IMR-90 (cell line): ENCODE results near the gene SCN4A. TPM values are rescaled to one million over a fixed set of nuclear protein-coding genes. Genes with fewer than 3 reads are reported as not detected.

Experiments used
- ATAC-seq: fragments of 200-7000 bp; cut with Tn5 transposase; 2 replicates; pipeline ENCODE4 v1.9.1; 2020; ENCODE audit warnings: low read depth, mild to moderate bottlenecking, moderate library complexity
- BruUV-seq: library from RNA; stranded (reverse); fragments of 400-500 nt; replicated peaks from 2 replicates; lab custom pipeline; 2021; lab: Mats Ljungman, UMichigan
- CTCF ChIA-PET: fragments of 300-600 bp; formaldehyde crosslinking; extraction: SDS; loops from one replicate; lab custom pipeline; 2021; ENCODE audit warnings: antibody characterized with exemption; lab: Yijun Ruan, JAX
- POLR2A ChIA-PET: fragments of 300-600 bp; sonication (Branson Sonifier 250); formaldehyde crosslinking; loops from one replicate; lab custom pipeline; 2022; ENCODE audit warnings: antibody characterized with exemption; ENCODE audit not compliant: unreplicated experiment; lab: Charles Lee
- DNase-seq: peaks from one replicate; pipeline ENCODE4 v3.0.0; 2013
- H2AFZ ChIP-seq: replicated peaks from 2 replicates; pipeline ENCODE3; 2013; ENCODE audit warnings: low read length, mild to moderate bottlenecking; ENCODE audit not compliant: poor library complexity
- H2AK5ac ChIP-seq: 2 replicates; pipeline ENCODE4 v1.6.1; 2013; ENCODE audit warnings: low read depth, low read length, inconsistent platforms
- H2AK9ac ChIP-seq: replicated peaks from 2 replicates; pipeline ENCODE3; 2013; ENCODE audit warnings: mild to moderate bottlenecking, low read depth, low read length, moderate library complexity; ENCODE audit not compliant: poor library complexity
- H2BK120ac ChIP-seq: 2 replicates; pipeline ENCODE4 v1.6.1; 2013; ENCODE audit warnings: low read depth, low read length, inconsistent platforms
- H2BK15ac ChIP-seq: 3 replicates; pipeline ENCODE4 v1.6.1; 2013; ENCODE audit warnings: low read depth, low read length, inconsistent platforms
- H2BK20ac ChIP-seq: 2 replicates; pipeline ENCODE4 v1.6.1; 2013; ENCODE audit warnings: low read depth, mild to moderate bottlenecking, inconsistent platforms, low read length, moderate library complexity
- H2BK5ac ChIP-seq: 2 replicates; pipeline ENCODE4 v1.6.1; 2013; ENCODE audit warnings: mild to moderate bottlenecking, low read depth, low read length, inconsistent platforms; ENCODE audit not compliant: poor library complexity, severe bottlenecking
- H3K14ac ChIP-seq: replicated peaks from 2 replicates; pipeline ENCODE4 v1.6.1; 2013; ENCODE audit warnings: low read depth, low read length, inconsistent platforms
- H3K18ac ChIP-seq: 2 replicates; pipeline ENCODE4 v1.6.1; 2013; ENCODE audit warnings: low read depth, low read length, control low read depth
- H3K23ac ChIP-seq: 2 replicates; pipeline ENCODE4 v1.6.1; 2013; ENCODE audit warnings: low read depth, low read length, inconsistent platforms
- H3K27ac ChIP-seq: 2 replicates; pipeline ENCODE4 v1.5.1; 2013; ENCODE audit warnings: mild to moderate bottlenecking, control low read depth, low read length; ENCODE audit not compliant: insufficient read depth
- H3K27me3 ChIP-seq: 2 replicates; pipeline ENCODE4 v1.6.1; 2013; ENCODE audit warnings: low read length; ENCODE audit not compliant: control insufficient read depth, insufficient read depth
- H3K36me3 ChIP-seq: 2 replicates; pipeline ENCODE4 v1.6.1; 2013; ENCODE audit warnings: low read length, mixed read lengths; ENCODE audit not compliant: control insufficient read depth, insufficient read depth
- H3K4ac ChIP-seq: 2 replicates; pipeline ENCODE4 v1.6.1; 2013; ENCODE audit warnings: low read depth, low read length, inconsistent platforms
- H3K4me1 ChIP-seq: 2 replicates; pipeline ENCODE4 v1.6.1; 2013; ENCODE audit warnings: low read length, mixed read lengths; ENCODE audit not compliant: control insufficient read depth, insufficient read depth
- H3K4me2 ChIP-seq: 2 replicates; pipeline ENCODE4 v1.6.1; 2013; ENCODE audit warnings: low read depth, mild to moderate bottlenecking, control low read depth, low read length, moderate library complexity
- H3K4me3 ChIP-seq: 2 replicates; pipeline ENCODE4 v1.5.1; 2013; ENCODE audit warnings: low read depth, mild to moderate bottlenecking, control low read depth, low read length, moderate library complexity; ENCODE audit not compliant: insufficient read depth
- H3K56ac ChIP-seq: 2 replicates; pipeline ENCODE4 v1.6.1; 2013; ENCODE audit warnings: low read length, inconsistent platforms; ENCODE audit not compliant: insufficient read depth; ENCODE audit errors: extremely low read depth
- H3K79me1 ChIP-seq, 2 experiments: 2 replicates each; pipeline ENCODE4 v1.6.1; 2013; ENCODE audit warnings: low read length in 2 of 2, inconsistent platforms in 1 of 2, low read depth in 1 of 2
- H3K9ac ChIP-seq: 2 replicates; pipeline ENCODE4 v1.6.1; 2013; ENCODE audit warnings: low read depth, low read length, control low read depth
- H3K9me1 ChIP-seq: 2 replicates; pipeline ENCODE4 v1.6.1; 2013; ENCODE audit warnings: low read length, inconsistent platforms; ENCODE audit not compliant: insufficient read depth
- H3K9me3 ChIP-seq: 2 replicates; pipeline ENCODE4 v1.6.1; 2013; ENCODE audit warnings: low read length; ENCODE audit not compliant: control insufficient read depth, insufficient read depth
- H4K20me1 ChIP-seq: 2 replicates; pipeline ENCODE4 v1.6.1; 2013; ENCODE audit warnings: low read length, inconsistent platforms; ENCODE audit not compliant: insufficient read depth
- H4K5ac ChIP-seq: 2 replicates; pipeline ENCODE4 v1.6.1; 2013; ENCODE audit warnings: mild to moderate bottlenecking, low read depth, low read length, control low read depth
- H4K8ac ChIP-seq, 2 experiments: 2 replicates each; pipeline ENCODE4 v1.6.1; 2013; ENCODE audit warnings: low read depth in 2 of 2, low read length in 2 of 2, control low read depth in 1 of 2, inconsistent platforms in 1 of 2
- H4K91ac ChIP-seq: 2 replicates; pipeline ENCODE4 v1.6.1; 2013; ENCODE audit warnings: low read depth, low read length, inconsistent platforms; ENCODE audit not compliant: insufficient read depth
- CHD1 ChIP-seq: IDR thresholded peaks from 2 replicates; pipeline ENCODE4 v1.6.1; 2012; ENCODE audit warnings: low read depth, low read length, improper control_type of control experiment
- WGBS, 2 experiments: methylation state at CpG; one replicate each; pipeline versions ENCODE4 v1.1.5 to v1.1.7; 2013; ENCODE audit warnings: missing lambda C conversion rate in 2 of 2; ENCODE audit not compliant: insufficient read length in 1 of 2; ENCODE audit errors: extremely low coverage in 2 of 2; 5-methylcytosine and 5-hydroxymethylcytosine counted together
- dilution Hi-C: fragments of 300-500 bp; cut with HindIII; formaldehyde crosslinking; loops from one replicate; pipeline ENCODE4 v1.14.3; 2018; ENCODE audit warnings: low sequenced_read_pairs; ENCODE audit not compliant: unreplicated experiment
- in situ Hi-C: fragments of 300-500 bp; cut with MboI; formaldehyde crosslinking; loops from 3 replicates; pipeline ENCODE4 v1.14.3; 2019; ENCODE audit warnings: low sequenced_read_pairs, inconsistent platforms, mixed read lengths
- intact Hi-C: fragments of 100-400 bp; cut with micrococcal nuclease; formaldehyde crosslinking; loops from 2 replicates; pipeline ENCODE4 v1.10.0; 2022
- polyA plus RNA-seq, 3 experiments: library from polyadenylated mRNA; depleted of rRNA; stranded (reverse); fragments of >200 nt; gene quantifications; 2 replicates each; pipeline ENCODE4 v1.2.3, GENCODE V29; 2012; ENCODE audit warnings: low replicate concordance in 1 of 3
- total RNA-seq: library from RNA; depleted of rRNA; stranded (reverse); fragments of >200 nt; gene quantifications from 2 replicates; pipeline ENCODE4 v1.2.3, GENCODE V29; 2012

The SCN4A gene
- total and polyA plus RNA-seq, 2 of the 4 experiments (the other 2 are of a cell fraction), result not detected

GRCh38 chr17:63995626-63996025 is 22.9 kb upstream of the SCN4A start:
- Histone ChIP-seq H3K27me3 (peaks cover 60% of the 10 kb centered on the region), H4K20me1 (no peaks in the 10 kb centered on the region), H3K79me1 (no peaks in the 10 kb centered on the region), H3K36me3 (no peaks in the 10 kb centered on the region), H4K8ac (no peak overlapping the region), H3K9me1 (peaks cover 9% of the 10 kb centered on the region), H2BK120ac (no peak overlapping the region), H3K4me3 (no peak overlapping the region), H3K56ac (no peak overlapping the region), H3K4me2 (no peak overlapping the region), H2BK20ac (no peak overlapping the region), H2AK5ac (no peak overlapping the region), H3K4me1 (no peaks in the 10 kb centered on the region), H2AK9ac (no peak overlapping the region), H2BK5ac (no peak overlapping the region), H4K5ac (no peak overlapping the region), H2BK15ac (no peak overlapping the region), H3K14ac (no peak overlapping the region), H3K9me3 (no peaks in the 10 kb centered on the region), H3K23ac (no peak overlapping the region), H3K9ac (no peak overlapping the region), H3K27ac (no peak overlapping the region), H4K91ac (no peak overlapping the region), H3K18ac (no peak overlapping the region), H3K4ac (no peak overlapping the region), H2AFZ (no peak overlapping the region)
- WGBS, 2 experiments, result 20% methylated on average over 1 of the region's 5 CpGs; no CpG with 5 or more reads in 1 of the 2 experiments
- dilution Hi-C loops (no loop called here), in situ Hi-C loops (no loop called here), intact Hi-C loops (no loop called here)
- no peak for TF ChIP-seq CHD1
- no peak for DNase-seq
- BruUV-seq, result no TSS peak
- no peak for ATAC-seq
- CTCF ChIA-PET, result no interaction called here
- POLR2A ChIA-PET, result no interaction called here
